GM23338 (cell line): ENCODE data around the gene CEP57. TPM values are rescaled to one million over a fixed set of nuclear protein-coding genes. Genes with fewer than 3 reads are reported as not detected.

ENCODE experiments used
- ATAC-seq: fragments of 200-7000 bp; cut with Tn5 transposase; 3 replicates; pipeline ENCODE4 v1.9.1; 2020
- DNase-seq: peaks from one replicate; pipeline ENCODE4 v3.0.0-alpha.2; 2015; ENCODE audit warnings: low spot score
- H2AFZ ChIP-seq: fragments of 200-600 bp; sonication (generic); 2 replicates; pipeline ENCODE4 v1.8.0; 2016; ENCODE audit warnings: antibody characterized with exemption, mild to moderate bottlenecking, moderate library complexity
- H3F3A ChIP-seq: fragments of 200-600 bp; sonication (generic); replicated peaks from 2 replicates; pipeline ENCODE4 v1.8.0; 2017; ENCODE audit warnings: antibody characterized with exemption, mixed run types, low read depth
- H3K27ac ChIP-seq: fragments of 200-600 bp; sonication (generic); 2 replicates; pipeline ENCODE4 v1.6.1; 2016; ENCODE audit warnings: low read depth
- H3K27me3 ChIP-seq: fragments of 200-600 bp; sonication (generic); 2 replicates; pipeline ENCODE4 v1.8.0; 2016; ENCODE audit warnings: mild to moderate bottlenecking, mixed run types, moderate library complexity; ENCODE audit not compliant: insufficient read depth
- H3K36me3 ChIP-seq: fragments of 200-600 bp; sonication (generic); 2 replicates; pipeline ENCODE4 v1.8.0; 2016; ENCODE audit warnings: mild to moderate bottlenecking; ENCODE audit not compliant: insufficient read depth
- H3K4me1 ChIP-seq: fragments of 200-600 bp; sonication (generic); 2 replicates; pipeline ENCODE4 v1.8.0; 2016; ENCODE audit warnings: mild to moderate bottlenecking, moderate library complexity; ENCODE audit not compliant: insufficient read depth
- H3K4me2 ChIP-seq: fragments of 200-600 bp; sonication (generic); 2 replicates; pipeline ENCODE4 v1.7.1; 2017; ENCODE audit warnings: mixed run types
- H3K4me3 ChIP-seq: fragments of 200-600 bp; sonication (generic); 2 replicates; pipeline ENCODE4 v1.6.1; 2016; ENCODE audit warnings: mixed run types
- H3K79me2 ChIP-seq: fragments of 200-600 bp; sonication (generic); replicated peaks from 2 replicates; pipeline ENCODE4 v1.8.0; 2017; ENCODE audit warnings: mild to moderate bottlenecking; ENCODE audit not compliant: insufficient read depth
- H3K9me2 ChIP-seq: fragments of 200-600 bp; sonication (generic); 2 replicates; pipeline ENCODE4 v1.8.0; 2017; ENCODE audit not compliant: insufficient read depth
- H4K20me1 ChIP-seq: fragments of 200-600 bp; sonication (generic); replicated peaks from 2 replicates; pipeline ENCODE4 v1.8.0; 2017; ENCODE audit warnings: mild to moderate bottlenecking; ENCODE audit not compliant: insufficient read depth
- H3K27ac Mint-ChIP-seq: 2 replicates; pipeline ENCODE4 v1.8.0; 2020; ENCODE audit warnings: inconsistent platforms, mild to moderate bottlenecking, moderate library complexity, mixed read lengths
- H3K27me3 Mint-ChIP-seq: 3 replicates; pipeline ENCODE4 v1.8.0; 2022; ENCODE audit warnings: low read depth, mild to moderate bottlenecking, moderate library complexity, mixed read lengths, inconsistent platforms; ENCODE audit not compliant: insufficient read depth, poor library complexity
- H3K36me3 Mint-ChIP-seq: 3 replicates; pipeline ENCODE4 v1.8.0; 2021; ENCODE audit warnings: low read depth, mild to moderate bottlenecking, inconsistent platforms, moderate library complexity, mixed read lengths
- H3K4me1 Mint-ChIP-seq: 3 replicates; pipeline ENCODE4 v1.8.0; 2020; ENCODE audit warnings: mild to moderate bottlenecking, inconsistent platforms, mixed read lengths
- H3K4me3 Mint-ChIP-seq: 3 replicates; pipeline ENCODE4 v1.8.0; 2021; ENCODE audit warnings: moderate library complexity, mild to moderate bottlenecking, inconsistent platforms, mixed read lengths
- H3K9me3 Mint-ChIP-seq: 3 replicates; pipeline ENCODE4 v1.8.0; 2020; ENCODE audit warnings: moderate library complexity, mild to moderate bottlenecking, inconsistent platforms, mixed read lengths
- CREB1 ChIP-seq: fragments of 250-450 bp; sonication (Bioruptor Pico); IDR thresholded peaks from 2 replicates; pipeline ENCODE4 v1.5.0; 2020; ENCODE audit warnings: low read depth, mild to moderate bottlenecking, moderate library complexity
- EZH2 ChIP-seq: fragments of 200-600 bp; sonication (generic); IDR thresholded peaks from one replicate; pipeline ENCODE4 v1.8.0; 2017; ENCODE audit warnings: antibody characterized with exemption, mild to moderate bottlenecking, low read depth; ENCODE audit not compliant: unreplicated experiment
- EZH2phosphoT487 ChIP-seq: fragments of 200-600 bp; sonication (generic); IDR thresholded peaks from one replicate; pipeline ENCODE4 v1.8.1; 2018; ENCODE audit warnings: antibody characterized with exemption; ENCODE audit not compliant: unreplicated experiment
- JUNB ChIP-seq: IDR thresholded peaks from one replicate; pipeline ENCODE4 v1.6.1; 2016; ENCODE audit warnings: antibody characterized with exemption; ENCODE audit not compliant: unreplicated experiment
- NANOG ChIP-seq: IDR thresholded peaks from 2 replicates; pipeline ENCODE4 v1.6.1; 2016; ENCODE audit warnings: antibody characterized with exemption, borderline replicate concordance
- POLR2AphosphoS5 ChIP-seq: IDR thresholded peaks from 2 replicates; pipeline ENCODE4 v1.6.1; 2016; ENCODE audit warnings: antibody characterized with exemption, low read depth
- STAT1 ChIP-seq: IDR thresholded peaks from one replicate; pipeline ENCODE4 v1.6.1; 2016; ENCODE audit warnings: antibody characterized with exemption; ENCODE audit not compliant: unreplicated experiment
- ZNF114 ChIP-seq: fragments of 250-450 bp; sonication (Bioruptor Pico); IDR thresholded peaks from 2 replicates; pipeline ENCODE4 v1.5.0; 2020; ENCODE audit warnings: mild to moderate bottlenecking, moderate library complexity
- ZNF331 ChIP-seq: fragments of 250-450 bp; sonication (Bioruptor Pico); IDR thresholded peaks from 2 replicates; pipeline ENCODE4 v1.5.0; 2020; ENCODE audit warnings: low read depth, mild to moderate bottlenecking, moderate library complexity
- polyA plus RNA-seq: library from polyadenylated mRNA; unstranded; fragments of >200 nt; fragmentation: Nextera tagmentation; extraction: Ambion mirVana; gene quantifications from 2 replicates; pipeline ENCODE4 v1.2.1, GENCODE V29; 2016
- total RNA-seq: library from RNA; depleted of rRNA; stranded (reverse); fragments of >200 nt; shearing (Covaris generic); gene quantifications from 2 replicates; pipeline ENCODE4 v1.2.3, GENCODE V29; 2014
- TF ChIP-seq, protein P1 (sequence below), 2 experiments: fragments of 200-600 bp in 1 of 2; sonication (generic) in 1 of 2; conservative IDR thresholded peaks; 2 replicates each; pipeline versions ENCODE4 v1.5.1 to v1.6.1; 2016 to 2017; ENCODE audit warnings: antibody characterized with exemption in 2 of 2, low read depth in 2 of 2, mild to moderate bottlenecking in 2 of 2, moderate library complexity in 1 of 2
- TF ChIP-seq, protein P2 (sequence below): IDR thresholded peaks from one replicate; pipeline ENCODE4 v1.6.1; 2018; ENCODE audit warnings: antibody characterized with exemption; ENCODE audit not compliant: unreplicated experiment
- TF ChIP-seq, protein P3 (sequence below): fragments of 250-450 bp; sonication (Bioruptor Pico); IDR thresholded peaks from 2 replicates; pipeline ENCODE4 v1.5.0; 2020; ENCODE audit warnings: mild to moderate bottlenecking, moderate library complexity
- TF ChIP-seq, protein P4 (sequence below): IDR thresholded peaks from 2 replicates; pipeline ENCODE4 v1.6.1; 2016; ENCODE audit warnings: antibody characterized with exemption

CEP57 gene
- total and polyA plus RNA-seq, 2 experiments from 2014 or later: 76.2 to 124 TPM

DNA sequence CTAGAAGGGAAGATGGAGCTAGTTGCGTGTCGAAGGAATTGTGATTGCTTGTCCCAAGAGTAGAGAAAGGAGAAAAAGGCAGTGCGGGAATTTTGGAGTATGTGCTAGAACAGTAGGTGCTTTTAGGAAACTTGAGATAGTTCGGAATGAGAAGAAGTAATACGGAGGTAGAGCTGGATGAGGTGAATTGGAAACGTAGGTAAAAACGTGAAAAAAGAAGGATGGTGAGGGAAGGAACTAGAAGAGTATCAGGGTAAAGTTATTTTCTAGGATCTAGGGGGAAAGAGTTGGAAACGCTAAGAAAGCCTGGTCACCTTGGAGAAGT, 1.4 kb downstream of the CEP57 start:
- Mint-ChIP-seq H3K9me3 (0 out of 3 replicates have a peak, but pooled peaks cover 4% of the 10 kb centered on the region), H3K27me3 (peaks cover 8% of the 10 kb centered on the region), H3K4me1 (peaks cover 37% of the 10 kb centered on the region), H3K27ac (no peak overlapping the region), H3K36me3 (peaks cover 17% of the 10 kb centered on the region; the same call in 2 of the 3 replicates), H3K4me3 (peak overlapping the region; percentile 98)
- H3K27me3 ChIP-seq: no peaks in the 10 kb centered on the region
- H3K79me2 ChIP-seq: peaks cover 72% of the 10 kb centered on the region
- H4K20me1 ChIP-seq: peaks cover 27% of the 10 kb centered on the region; the same call in 1 of the 2 replicates
- peak overlapping the region; percentile 98; the same call in 1 of the 2 replicates for H3K27ac ChIP-seq
- peak overlapping the region; percentile 92 for H3K4me3 ChIP-seq
- 0 out of 2 replicates have a peak, but pooled peaks cover 5% of the 10 kb centered on the region for H3F3A ChIP-seq
- no peak for DNase-seq
- H2AFZ ChIP-seq: no peak overlapping the region
- no peak for ATAC-seq
- H3K9me2 ChIP-seq: no peaks in the 10 kb centered on the region
- TF ChIP-seq POLR2AphosphoS5 (no peak), STAT1 (no peak), EZH2 (no peak), NANOG (no peak), ZNF331 (CRISPR knock-in tag) (no peak), EZH2phosphoT487 (no peak), JUNB (no peak), CREB1 (no peak), ZNF114 (CRISPR knock-in tag) (no peak)
- TF ChIP-seq, protein P1, sequence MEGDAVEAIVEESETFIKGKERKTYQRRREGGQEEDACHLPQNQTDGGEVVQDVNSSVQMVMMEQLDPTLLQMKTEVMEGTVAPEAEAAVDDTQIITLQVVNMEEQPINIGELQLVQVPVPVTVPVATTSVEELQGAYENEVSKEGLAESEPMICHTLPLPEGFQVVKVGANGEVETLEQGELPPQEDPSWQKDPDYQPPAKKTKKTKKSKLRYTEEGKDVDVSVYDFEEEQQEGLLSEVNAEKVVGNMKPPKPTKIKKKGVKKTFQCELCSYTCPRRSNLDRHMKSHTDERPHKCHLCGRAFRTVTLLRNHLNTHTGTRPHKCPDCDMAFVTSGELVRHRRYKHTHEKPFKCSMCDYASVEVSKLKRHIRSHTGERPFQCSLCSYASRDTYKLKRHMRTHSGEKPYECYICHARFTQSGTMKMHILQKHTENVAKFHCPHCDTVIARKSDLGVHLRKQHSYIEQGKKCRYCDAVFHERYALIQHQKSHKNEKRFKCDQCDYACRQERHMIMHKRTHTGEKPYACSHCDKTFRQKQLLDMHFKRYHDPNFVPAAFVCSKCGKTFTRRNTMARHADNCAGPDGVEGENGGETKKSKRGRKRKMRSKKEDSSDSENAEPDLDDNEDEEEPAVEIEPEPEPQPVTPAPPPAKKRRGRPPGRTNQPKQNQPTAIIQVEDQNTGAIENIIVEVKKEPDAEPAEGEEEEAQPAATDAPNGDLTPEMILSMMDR (conservative IDR thresholded peaks at IDR 0.05; ENCODE audit: low read depth in 2 of 2): no peak
- TF ChIP-seq, protein P2, sequence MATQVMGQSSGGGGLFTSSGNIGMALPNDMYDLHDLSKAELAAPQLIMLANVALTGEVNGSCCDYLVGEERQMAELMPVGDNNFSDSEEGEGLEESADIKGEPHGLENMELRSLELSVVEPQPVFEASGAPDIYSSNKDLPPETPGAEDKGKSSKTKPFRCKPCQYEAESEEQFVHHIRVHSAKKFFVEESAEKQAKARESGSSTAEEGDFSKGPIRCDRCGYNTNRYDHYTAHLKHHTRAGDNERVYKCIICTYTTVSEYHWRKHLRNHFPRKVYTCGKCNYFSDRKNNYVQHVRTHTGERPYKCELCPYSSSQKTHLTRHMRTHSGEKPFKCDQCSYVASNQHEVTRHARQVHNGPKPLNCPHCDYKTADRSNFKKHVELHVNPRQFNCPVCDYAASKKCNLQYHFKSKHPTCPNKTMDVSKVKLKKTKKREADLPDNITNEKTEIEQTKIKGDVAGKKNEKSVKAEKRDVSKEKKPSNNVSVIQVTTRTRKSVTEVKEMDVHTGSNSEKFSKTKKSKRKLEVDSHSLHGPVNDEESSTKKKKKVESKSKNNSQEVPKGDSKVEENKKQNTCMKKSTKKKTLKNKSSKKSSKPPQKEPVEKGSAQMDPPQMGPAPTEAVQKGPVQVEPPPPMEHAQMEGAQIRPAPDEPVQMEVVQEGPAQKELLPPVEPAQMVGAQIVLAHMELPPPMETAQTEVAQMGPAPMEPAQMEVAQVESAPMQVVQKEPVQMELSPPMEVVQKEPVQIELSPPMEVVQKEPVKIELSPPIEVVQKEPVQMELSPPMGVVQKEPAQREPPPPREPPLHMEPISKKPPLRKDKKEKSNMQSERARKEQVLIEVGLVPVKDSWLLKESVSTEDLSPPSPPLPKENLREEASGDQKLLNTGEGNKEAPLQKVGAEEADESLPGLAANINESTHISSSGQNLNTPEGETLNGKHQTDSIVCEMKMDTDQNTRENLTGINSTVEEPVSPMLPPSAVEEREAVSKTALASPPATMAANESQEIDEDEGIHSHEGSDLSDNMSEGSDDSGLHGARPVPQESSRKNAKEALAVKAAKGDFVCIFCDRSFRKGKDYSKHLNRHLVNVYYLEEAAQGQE: no peak
- TF ChIP-seq, protein P3, sequence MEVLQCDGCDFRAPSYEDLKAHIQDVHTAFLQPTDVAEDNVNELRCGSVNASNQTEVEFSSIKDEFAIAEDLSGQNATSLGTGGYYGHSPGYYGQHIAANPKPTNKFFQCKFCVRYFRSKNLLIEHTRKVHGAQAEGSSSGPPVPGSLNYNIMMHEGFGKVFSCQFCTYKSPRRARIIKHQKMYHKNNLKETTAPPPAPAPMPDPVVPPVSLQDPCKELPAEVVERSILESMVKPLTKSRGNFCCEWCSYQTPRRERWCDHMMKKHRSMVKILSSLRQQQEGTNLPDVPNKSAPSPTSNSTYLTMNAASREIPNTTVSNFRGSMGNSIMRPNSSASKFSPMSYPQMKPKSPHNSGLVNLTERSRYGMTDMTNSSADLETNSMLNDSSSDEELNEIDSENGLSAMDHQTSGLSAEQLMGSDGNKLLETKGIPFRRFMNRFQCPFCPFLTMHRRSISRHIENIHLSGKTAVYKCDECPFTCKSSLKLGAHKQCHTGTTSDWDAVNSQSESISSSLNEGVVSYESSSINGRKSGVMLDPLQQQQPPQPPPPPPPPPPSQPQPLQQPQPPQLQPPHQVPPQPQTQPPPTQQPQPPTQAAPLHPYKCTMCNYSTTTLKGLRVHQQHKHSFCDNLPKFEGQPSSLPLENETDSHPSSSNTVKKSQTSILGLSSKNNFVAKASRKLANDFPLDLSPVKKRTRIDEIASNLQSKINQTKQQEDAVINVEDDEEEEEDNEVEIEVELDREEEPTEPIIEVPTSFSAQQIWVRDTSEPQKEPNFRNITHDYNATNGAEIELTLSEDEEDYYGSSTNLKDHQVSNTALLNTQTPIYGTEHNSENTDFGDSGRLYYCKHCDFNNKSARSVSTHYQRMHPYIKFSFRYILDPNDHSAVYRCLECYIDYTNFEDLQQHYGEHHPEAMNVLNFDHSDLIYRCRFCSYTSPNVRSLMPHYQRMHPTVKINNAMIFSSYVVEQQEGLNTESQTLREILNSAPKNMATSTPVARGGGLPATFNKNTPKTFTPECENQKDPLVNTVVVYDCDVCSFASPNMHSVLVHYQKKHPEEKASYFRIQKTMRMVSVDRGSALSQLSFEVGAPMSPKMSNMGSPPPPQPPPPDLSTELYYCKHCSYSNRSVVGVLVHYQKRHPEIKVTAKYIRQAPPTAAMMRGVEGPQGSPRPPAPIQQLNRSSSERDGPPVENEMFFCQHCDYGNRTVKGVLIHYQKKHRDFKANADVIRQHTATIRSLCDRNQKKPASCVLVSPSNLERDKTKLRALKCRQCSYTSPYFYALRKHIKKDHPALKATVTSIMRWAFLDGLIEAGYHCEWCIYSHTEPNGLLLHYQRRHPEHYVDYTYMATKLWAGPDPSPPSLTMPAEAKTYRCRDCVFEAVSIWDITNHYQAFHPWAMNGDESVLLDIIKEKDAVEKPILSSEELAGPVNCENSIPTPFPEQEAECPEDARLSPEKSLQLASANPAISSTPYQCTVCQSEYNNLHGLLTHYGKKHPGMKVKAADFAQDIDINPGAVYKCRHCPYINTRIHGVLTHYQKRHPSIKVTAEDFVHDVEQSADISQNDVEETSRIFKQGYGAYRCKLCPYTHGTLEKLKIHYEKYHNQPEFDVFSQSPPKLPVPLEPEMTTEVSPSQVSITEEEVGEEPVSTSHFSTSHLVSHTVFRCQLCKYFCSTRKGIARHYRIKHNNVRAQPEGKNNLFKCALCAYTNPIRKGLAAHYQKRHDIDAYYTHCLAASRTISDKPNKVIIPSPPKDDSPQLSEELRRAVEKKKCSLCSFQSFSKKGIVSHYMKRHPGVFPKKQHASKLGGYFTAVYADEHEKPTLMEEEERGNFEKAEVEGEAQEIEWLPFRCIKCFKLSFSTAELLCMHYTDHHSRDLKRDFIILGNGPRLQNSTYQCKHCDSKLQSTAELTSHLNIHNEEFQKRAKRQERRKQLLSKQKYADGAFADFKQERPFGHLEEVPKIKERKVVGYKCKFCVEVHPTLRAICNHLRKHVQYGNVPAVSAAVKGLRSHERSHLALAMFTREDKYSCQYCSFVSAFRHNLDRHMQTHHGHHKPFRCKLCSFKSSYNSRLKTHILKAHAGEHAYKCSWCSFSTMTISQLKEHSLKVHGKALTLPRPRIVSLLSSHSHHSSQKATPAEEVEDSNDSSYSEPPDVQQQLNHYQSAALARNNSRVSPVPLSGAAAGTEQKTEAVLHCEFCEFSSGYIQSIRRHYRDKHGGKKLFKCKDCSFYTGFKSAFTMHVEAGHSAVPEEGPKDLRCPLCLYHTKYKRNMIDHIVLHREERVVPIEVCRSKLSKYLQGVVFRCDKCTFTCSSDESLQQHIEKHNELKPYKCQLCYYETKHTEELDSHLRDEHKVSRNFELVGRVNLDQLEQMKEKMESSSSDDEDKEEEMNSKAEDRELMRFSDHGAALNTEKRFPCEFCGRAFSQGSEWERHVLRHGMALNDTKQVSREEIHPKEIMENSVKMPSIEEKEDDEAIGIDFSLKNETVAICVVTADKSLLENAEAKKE (CRISPR knock-in tag): no peak
- TF ChIP-seq, protein P4, sequence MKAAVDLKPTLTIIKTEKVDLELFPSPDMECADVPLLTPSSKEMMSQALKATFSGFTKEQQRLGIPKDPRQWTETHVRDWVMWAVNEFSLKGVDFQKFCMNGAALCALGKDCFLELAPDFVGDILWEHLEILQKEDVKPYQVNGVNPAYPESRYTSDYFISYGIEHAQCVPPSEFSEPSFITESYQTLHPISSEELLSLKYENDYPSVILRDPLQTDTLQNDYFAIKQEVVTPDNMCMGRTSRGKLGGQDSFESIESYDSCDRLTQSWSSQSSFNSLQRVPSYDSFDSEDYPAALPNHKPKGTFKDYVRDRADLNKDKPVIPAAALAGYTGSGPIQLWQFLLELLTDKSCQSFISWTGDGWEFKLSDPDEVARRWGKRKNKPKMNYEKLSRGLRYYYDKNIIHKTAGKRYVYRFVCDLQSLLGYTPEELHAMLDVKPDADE: no peak
- peaks cover 17% of the 10 kb centered on the region for H3K4me1 ChIP-seq
- peak overlapping the region; percentile 91 for H3K4me2 ChIP-seq
- H3K36me3 ChIP-seq: no peaks in the 10 kb centered on the region; the same call in 1 of the 2 replicates
